Measurements from ENCODE around the gene ZNF207.
A peak's percentile ranks its signal among the peaks of the same experiment; 100 is the strongest.
"Not testable (repeated sequence)": the region's sequence is repeated elsewhere in the genome, so short reads cannot be mapped to it uniquely, and the experiment has no call there.

ZNF207 gene

GRCh38 chr17:32317353-32317752, 32.6 kb upstream of the ZNF207 start:
- Histone ChIP-seq H3K9me3 (ENCODE audit: control insufficient read depth, insufficient read depth, low read length) (no peaks in the 10 kb centered on the region), H3K27me3 (ENCODE audit: control insufficient read depth, insufficient read depth, low read length) (no peaks in the 10 kb centered on the region), H3K36me3 (ENCODE audit: control insufficient read depth, insufficient read depth, low read length) (0 out of 2 replicates have a peak, but pooled peaks cover 8% of the 10 kb centered on the region), H3K27ac (ENCODE audit: low read depth, low read length) (no peak overlapping the region), H3K4me3 (ENCODE audit: low read depth, low read length) (no peak overlapping the region), H3K9ac (ENCODE audit: low read depth, low read length) (no peak overlapping the region), H3K4me1 (ENCODE audit: control insufficient read depth, insufficient read depth, low read length) (0 out of 2 replicates have a peak, but pooled peaks cover 5% of the 10 kb centered on the region)

DNA sequence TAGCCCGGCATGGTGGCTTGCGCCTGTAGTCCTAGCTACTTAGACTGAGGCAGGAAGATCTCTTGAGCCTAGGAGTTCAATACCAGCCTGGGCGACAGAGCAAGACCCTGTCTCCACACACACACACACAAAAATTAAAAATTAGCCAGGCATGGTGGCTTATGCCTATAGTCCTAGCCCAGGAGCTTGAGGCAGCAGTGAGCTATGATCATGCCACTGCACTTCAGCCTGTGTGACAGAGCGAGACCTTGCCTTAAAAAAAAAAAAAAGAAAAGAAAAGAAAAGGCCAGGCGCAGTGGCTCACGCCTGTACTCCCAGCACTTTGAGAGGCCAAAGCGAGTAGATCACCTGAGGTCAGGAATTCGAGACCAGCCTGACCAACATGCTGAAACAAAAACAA, 31.9 kb upstream of the ZNF207 start:
- 0 out of 2 replicates have a peak, but pooled peaks cover 5% of the 10 kb centered on the region for H3K4me1 ChIP-seq (ENCODE audit: control insufficient read depth, insufficient read depth, low read length)
- 0 out of 2 replicates have a peak, but pooled peaks cover 8% of the 10 kb centered on the region for H3K36me3 ChIP-seq (ENCODE audit: control insufficient read depth, insufficient read depth, low read length)
- H3K9me3 ChIP-seq (ENCODE audit: control insufficient read depth, insufficient read depth, low read length): no peaks in the 10 kb centered on the region
- no peak overlapping the region for H3K9ac ChIP-seq (ENCODE audit: low read depth, low read length)
- H3K27ac ChIP-seq (ENCODE audit: low read depth, low read length): no peak overlapping the region
- H3K27me3 ChIP-seq (ENCODE audit: control insufficient read depth, insufficient read depth, low read length): no peaks in the 10 kb centered on the region
- no peak overlapping the region for H3K4me3 ChIP-seq (ENCODE audit: low read depth, low read length)

- H3K27ac ChIP-seq (ENCODE audit: low read depth, low read length): no peak overlapping the region
- peaks cover 18% of the 10 kb centered on the region for H3K4me1 ChIP-seq (ENCODE audit: control insufficient read depth, insufficient read depth, low read length)
- H3K36me3 ChIP-seq (ENCODE audit: control insufficient read depth, insufficient read depth, low read length): 0 out of 2 replicates have a peak, but pooled peaks cover 8% of the 10 kb centered on the region
- no peaks in the 10 kb centered on the region for H3K27me3 ChIP-seq (ENCODE audit: control insufficient read depth, insufficient read depth, low read length)
- no peak overlapping the region for H3K9ac ChIP-seq (ENCODE audit: low read depth, low read length)
- H3K4me3 ChIP-seq (ENCODE audit: low read depth, low read length): no peak overlapping the region
- no peaks in the 10 kb centered on the region for H3K9me3 ChIP-seq (ENCODE audit: control insufficient read depth, insufficient read depth, low read length)
Measured at GRCh38 chr17:32319548-32319905, 30.4 kb upstream of the ZNF207 start.

- not testable (repeated sequence) for H3K9me3 ChIP-seq (ENCODE audit: control insufficient read depth, insufficient read depth, low read length); H3K36me3 ChIP-seq (ENCODE audit: control insufficient read depth, insufficient read depth, low read length); H3K9ac ChIP-seq (ENCODE audit: low read depth, low read length); H3K4me3 ChIP-seq (ENCODE audit: low read depth, low read length); H3K27ac ChIP-seq (ENCODE audit: low read depth, low read length); H3K27me3 ChIP-seq (ENCODE audit: control insufficient read depth, insufficient read depth, low read length)
- H3K4me1 ChIP-seq (ENCODE audit: control insufficient read depth, insufficient read depth, low read length): peaks cover 20% of the 10 kb centered on the region
Measured at GRCh38 chr17:32320080-32320479, 29.9 kb upstream of the ZNF207 start.

DNA sequence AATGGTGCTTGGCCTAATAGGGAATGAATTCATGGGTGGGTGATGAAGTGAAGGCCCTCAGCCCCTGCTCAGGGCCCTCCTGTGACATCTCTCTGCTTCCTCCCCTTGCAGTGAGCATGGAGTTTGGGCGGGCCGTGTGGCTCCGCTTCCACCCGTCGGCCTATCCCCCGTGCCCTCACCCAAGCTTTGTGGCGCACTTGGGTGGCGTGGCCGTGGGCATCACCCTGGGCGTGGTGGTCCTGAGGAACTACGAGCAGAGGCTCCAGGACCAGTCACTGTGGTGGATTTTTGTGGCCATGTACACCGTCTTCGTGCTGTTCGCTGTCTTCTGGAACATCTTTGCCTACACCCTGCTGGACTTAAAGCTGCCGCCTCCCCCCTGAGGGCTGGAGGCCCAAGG, 29.1 kb upstream of the ZNF207 start:
- Histone ChIP-seq H3K27me3 (ENCODE audit: control insufficient read depth, insufficient read depth, low read length) (no peaks in the 10 kb centered on the region), H3K27ac (ENCODE audit: low read depth, low read length) (no peak overlapping the region), H3K9ac (ENCODE audit: low read depth, low read length) (no peak overlapping the region)

DNA sequence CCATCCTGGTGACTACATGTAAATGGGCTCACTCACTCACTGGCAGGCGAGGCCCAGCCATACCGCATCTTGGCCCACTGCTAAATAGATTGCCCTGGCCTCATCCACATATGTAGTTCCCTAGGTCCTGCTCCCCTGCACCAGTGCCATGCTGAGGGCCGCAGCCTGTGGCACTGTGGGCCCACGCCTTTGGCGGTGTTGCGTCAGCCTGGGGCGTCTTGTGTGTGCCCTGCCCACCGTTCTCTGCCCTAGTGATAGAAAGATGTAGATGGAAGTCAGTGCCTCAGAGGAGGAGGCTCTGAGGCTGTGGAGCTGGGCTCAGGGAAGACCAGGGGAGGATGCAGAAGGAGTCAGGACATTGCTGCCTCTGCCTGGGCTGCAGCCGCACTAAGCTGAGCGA, 26.9 kb upstream of the ZNF207 start:
- peaks cover 20% of the 10 kb centered on the region for H3K4me1 ChIP-seq (ENCODE audit: control insufficient read depth, insufficient read depth, low read length)
- H3K9me3 ChIP-seq (ENCODE audit: control insufficient read depth, insufficient read depth, low read length): no peaks in the 10 kb centered on the region
- H3K36me3 ChIP-seq (ENCODE audit: control insufficient read depth, insufficient read depth, low read length): 0 out of 2 replicates have a peak, but pooled peaks cover 8% of the 10 kb centered on the region

More for the DNA sequence above, 29.1 kb upstream of the ZNF207 start:
- no peaks in the 10 kb centered on the region for H3K9me3 ChIP-seq (ENCODE audit: control insufficient read depth, insufficient read depth, low read length)
- H3K4me1 ChIP-seq (ENCODE audit: control insufficient read depth, insufficient read depth, low read length): peaks cover 20% of the 10 kb centered on the region
- H3K4me3 ChIP-seq (ENCODE audit: low read depth, low read length): no peak overlapping the region
- H3K36me3 ChIP-seq (ENCODE audit: control insufficient read depth, insufficient read depth, low read length): 0 out of 2 replicates have a peak, but pooled peaks cover 8% of the 10 kb centered on the region

GRCh38 chr17:32323811-32324491, 26.0 kb upstream of the ZNF207 start:
- H3K9ac ChIP-seq (ENCODE audit: low read depth, low read length): no peak overlapping the region; the same call in 1 of the 2 replicates
- 0 out of 2 replicates have a peak overlapping the region, but pooled peaks have one; percentile 3 for H3K4me3 ChIP-seq (ENCODE audit: low read depth, low read length)

More for the DNA sequence above, 26.9 kb upstream of the ZNF207 start:
- Histone ChIP-seq H3K27me3 (ENCODE audit: control insufficient read depth, insufficient read depth, low read length) (no peaks in the 10 kb centered on the region), H3K4me3 (ENCODE audit: low read depth, low read length) (no peak overlapping the region), H3K27ac (ENCODE audit: low read depth, low read length) (no peak overlapping the region), H3K9ac (ENCODE audit: low read depth, low read length) (no peak overlapping the region)

DNA sequence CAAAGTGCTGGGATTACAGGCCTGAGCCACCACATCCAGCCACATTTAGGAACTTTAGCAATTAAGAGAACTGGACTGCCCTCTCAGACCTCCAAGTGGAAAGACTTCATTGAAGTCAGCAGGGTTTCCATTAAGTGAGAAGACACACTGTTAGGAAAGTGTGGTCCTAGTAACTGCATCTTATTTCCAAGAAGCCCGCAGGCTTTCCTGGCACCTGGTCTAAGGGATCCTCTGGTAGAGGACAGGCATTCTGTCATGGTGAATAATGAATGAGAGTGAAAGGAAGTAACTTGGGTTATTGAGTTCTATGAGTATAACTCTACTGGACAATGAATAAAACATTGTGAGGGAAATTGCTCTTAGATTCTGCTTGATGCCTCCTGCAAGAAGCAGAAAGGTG, 22.0 kb upstream of the ZNF207 start:
- no peak overlapping the region for H3K4me3 ChIP-seq (ENCODE audit: low read depth, low read length)
- no peaks in the 10 kb centered on the region for H3K27me3 ChIP-seq (ENCODE audit: control insufficient read depth, insufficient read depth, low read length)
- no peak overlapping the region for H3K9ac ChIP-seq (ENCODE audit: low read depth, low read length)

More at GRCh38 chr17:32323811-32324491, 26.0 kb upstream of the ZNF207 start:
- H3K9me3 ChIP-seq (ENCODE audit: control insufficient read depth, insufficient read depth, low read length): no peaks in the 10 kb centered on the region
- H3K27ac ChIP-seq (ENCODE audit: low read depth, low read length): peak overlapping the region; percentile 68
- peaks cover 17% of the 10 kb centered on the region for H3K4me1 ChIP-seq (ENCODE audit: control insufficient read depth, insufficient read depth, low read length)
- 0 out of 2 replicates have a peak, but pooled peaks cover 8% of the 10 kb centered on the region for H3K36me3 ChIP-seq (ENCODE audit: control insufficient read depth, insufficient read depth, low read length)
- no peaks in the 10 kb centered on the region for H3K27me3 ChIP-seq (ENCODE audit: control insufficient read depth, insufficient read depth, low read length)

DNA sequence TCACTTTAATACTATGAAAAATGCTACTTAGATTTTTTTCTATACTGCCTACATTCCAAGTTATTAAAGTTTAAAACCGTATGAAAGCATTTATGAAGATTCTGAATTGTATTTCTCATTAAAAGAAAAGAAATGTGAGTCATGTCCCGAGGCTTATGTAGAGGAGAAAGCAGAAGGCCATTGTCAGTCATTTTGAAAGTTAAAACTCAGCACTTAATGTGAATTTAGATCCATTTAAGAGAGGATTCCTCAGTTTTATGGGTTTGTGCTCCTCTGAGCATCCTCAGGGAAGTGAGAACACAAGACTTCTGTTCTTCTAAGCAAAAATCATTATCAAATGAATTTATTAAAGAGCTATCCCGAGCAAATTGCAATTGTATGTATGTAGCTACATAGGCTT, 19.8 kb upstream of the ZNF207 start:
- Histone ChIP-seq H3K9me3 (ENCODE audit: control insufficient read depth, insufficient read depth, low read length) (no peaks in the 10 kb centered on the region), H3K4me1 (ENCODE audit: control insufficient read depth, insufficient read depth, low read length) (no peaks in the 10 kb centered on the region), H3K27ac (ENCODE audit: low read depth, low read length) (no peak overlapping the region), H3K36me3 (ENCODE audit: control insufficient read depth, insufficient read depth, low read length) (peaks cover 38% of the 10 kb centered on the region), H3K27me3 (ENCODE audit: control insufficient read depth, insufficient read depth, low read length) (no peaks in the 10 kb centered on the region), H3K9ac (ENCODE audit: low read depth, low read length) (no peak overlapping the region), H3K4me3 (ENCODE audit: low read depth, low read length) (no peak overlapping the region)

More for the DNA sequence above, 22.0 kb upstream of the ZNF207 start:
- peaks cover 15% of the 10 kb centered on the region for H3K4me1 ChIP-seq (ENCODE audit: control insufficient read depth, insufficient read depth, low read length)
- peaks cover 16% of the 10 kb centered on the region for H3K36me3 ChIP-seq (ENCODE audit: control insufficient read depth, insufficient read depth, low read length)
- H3K27ac ChIP-seq (ENCODE audit: low read depth, low read length): no peak overlapping the region
- H3K9me3 ChIP-seq (ENCODE audit: control insufficient read depth, insufficient read depth, low read length): no peaks in the 10 kb centered on the region

- Histone ChIP-seq H3K36me3 (ENCODE audit: control insufficient read depth, insufficient read depth, low read length) (peaks cover 48% of the 10 kb centered on the region), H3K9me3 (ENCODE audit: control insufficient read depth, insufficient read depth, low read length) (no peaks in the 10 kb centered on the region), H3K4me1 (ENCODE audit: control insufficient read depth, insufficient read depth, low read length) (no peaks in the 10 kb centered on the region), H3K4me3 (ENCODE audit: low read depth, low read length) (no peak overlapping the region), H3K27me3 (ENCODE audit: control insufficient read depth, insufficient read depth, low read length) (no peaks in the 10 kb centered on the region), H3K27ac (ENCODE audit: low read depth, low read length) (no peak overlapping the region), H3K9ac (ENCODE audit: low read depth, low read length) (no peak overlapping the region)
Measured at GRCh38 chr17:32331243-32332040, 18.5 kb upstream of the ZNF207 start.

GRCh38 chr17:32333187-32333586, 16.8 kb upstream of the ZNF207 start:
- H3K27me3 ChIP-seq (ENCODE audit: control insufficient read depth, insufficient read depth, low read length): no peaks in the 10 kb centered on the region
- peaks cover 66% of the 10 kb centered on the region for H3K36me3 ChIP-seq (ENCODE audit: control insufficient read depth, insufficient read depth, low read length)
- H3K9ac ChIP-seq (ENCODE audit: low read depth, low read length): no peak overlapping the region
- H3K4me1 ChIP-seq (ENCODE audit: control insufficient read depth, insufficient read depth, low read length): no peaks in the 10 kb centered on the region
- no peak overlapping the region for H3K27ac ChIP-seq (ENCODE audit: low read depth, low read length)
- no peaks in the 10 kb centered on the region for H3K9me3 ChIP-seq (ENCODE audit: control insufficient read depth, insufficient read depth, low read length)
- no peak overlapping the region for H3K4me3 ChIP-seq (ENCODE audit: low read depth, low read length)

Measured in HUES48 (cell line).